ENCODE data around the gene NT5DC1. TPM values are rescaled to one million over a fixed set of nuclear protein-coding genes. Genes with fewer than 3 reads are reported as not detected.

The NT5DC1 gene
- total RNA-seq, 1 donor from 2014 or later = 49.7 TPM

- ATAC-seq = no peak
- Histone ChIP-seq H3K27me3 (no peaks in the 10 kb centered on the region), H3K27ac (no peak overlapping the region), H3K4me3 (no peak overlapping the region), H3K4me1 (peaks cover 24% of the 10 kb centered on the region), H3K9me3 (no peaks in the 10 kb centered on the region), H3K36me3 (no peaks in the 10 kb centered on the region)
- TF ChIP-seq, protein P1, sequence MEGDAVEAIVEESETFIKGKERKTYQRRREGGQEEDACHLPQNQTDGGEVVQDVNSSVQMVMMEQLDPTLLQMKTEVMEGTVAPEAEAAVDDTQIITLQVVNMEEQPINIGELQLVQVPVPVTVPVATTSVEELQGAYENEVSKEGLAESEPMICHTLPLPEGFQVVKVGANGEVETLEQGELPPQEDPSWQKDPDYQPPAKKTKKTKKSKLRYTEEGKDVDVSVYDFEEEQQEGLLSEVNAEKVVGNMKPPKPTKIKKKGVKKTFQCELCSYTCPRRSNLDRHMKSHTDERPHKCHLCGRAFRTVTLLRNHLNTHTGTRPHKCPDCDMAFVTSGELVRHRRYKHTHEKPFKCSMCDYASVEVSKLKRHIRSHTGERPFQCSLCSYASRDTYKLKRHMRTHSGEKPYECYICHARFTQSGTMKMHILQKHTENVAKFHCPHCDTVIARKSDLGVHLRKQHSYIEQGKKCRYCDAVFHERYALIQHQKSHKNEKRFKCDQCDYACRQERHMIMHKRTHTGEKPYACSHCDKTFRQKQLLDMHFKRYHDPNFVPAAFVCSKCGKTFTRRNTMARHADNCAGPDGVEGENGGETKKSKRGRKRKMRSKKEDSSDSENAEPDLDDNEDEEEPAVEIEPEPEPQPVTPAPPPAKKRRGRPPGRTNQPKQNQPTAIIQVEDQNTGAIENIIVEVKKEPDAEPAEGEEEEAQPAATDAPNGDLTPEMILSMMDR (IDR thresholded peaks at IDR 0.05) = no peak
- no peak for DNase-seq
- intact Hi-C loops (cut with DNase I) = no loop called here
Measured at GRCh38 chr6:116256694-116257093, 156.0 kb downstream of the NT5DC1 start.

- intact Hi-C loops (cut with DNase I) = no loop called here
- DNase-seq (no peak), ATAC-seq (no peak)
- no peaks in the 10 kb centered on the region for H3K36me3 ChIP-seq
- peaks cover 11% of the 10 kb centered on the region for H3K4me1 ChIP-seq
- no peaks in the 10 kb centered on the region for H3K9me3 ChIP-seq
- no peaks in the 10 kb centered on the region for H3K27me3 ChIP-seq
- no peak overlapping the region for H3K4me3 ChIP-seq
- no peak overlapping the region for H3K27ac ChIP-seq
- TF ChIP-seq, protein P1 (IDR thresholded peaks at IDR 0.05) = no peak
Measured at GRCh38 chr6:116258520-116258919, 157.9 kb downstream of the NT5DC1 start.

GRCh38 chr6:116263353-116263752 lies 162.7 kb downstream of the NT5DC1 start:
- Histone ChIP-seq H3K27ac (no peak overlapping the region), H3K36me3 (no peaks in the 10 kb centered on the region), H3K27me3 (no peaks in the 10 kb centered on the region), H3K9me3 (no peaks in the 10 kb centered on the region), H3K4me3 (no peak overlapping the region), H3K4me1 (no peaks in the 10 kb centered on the region)
- intact Hi-C loops (cut with DNase I) = no loop called here
- no peak for ATAC-seq
- TF ChIP-seq, protein P1 (IDR thresholded peaks at IDR 0.05) = no peak
- DNase-seq = no peak

DNA sequence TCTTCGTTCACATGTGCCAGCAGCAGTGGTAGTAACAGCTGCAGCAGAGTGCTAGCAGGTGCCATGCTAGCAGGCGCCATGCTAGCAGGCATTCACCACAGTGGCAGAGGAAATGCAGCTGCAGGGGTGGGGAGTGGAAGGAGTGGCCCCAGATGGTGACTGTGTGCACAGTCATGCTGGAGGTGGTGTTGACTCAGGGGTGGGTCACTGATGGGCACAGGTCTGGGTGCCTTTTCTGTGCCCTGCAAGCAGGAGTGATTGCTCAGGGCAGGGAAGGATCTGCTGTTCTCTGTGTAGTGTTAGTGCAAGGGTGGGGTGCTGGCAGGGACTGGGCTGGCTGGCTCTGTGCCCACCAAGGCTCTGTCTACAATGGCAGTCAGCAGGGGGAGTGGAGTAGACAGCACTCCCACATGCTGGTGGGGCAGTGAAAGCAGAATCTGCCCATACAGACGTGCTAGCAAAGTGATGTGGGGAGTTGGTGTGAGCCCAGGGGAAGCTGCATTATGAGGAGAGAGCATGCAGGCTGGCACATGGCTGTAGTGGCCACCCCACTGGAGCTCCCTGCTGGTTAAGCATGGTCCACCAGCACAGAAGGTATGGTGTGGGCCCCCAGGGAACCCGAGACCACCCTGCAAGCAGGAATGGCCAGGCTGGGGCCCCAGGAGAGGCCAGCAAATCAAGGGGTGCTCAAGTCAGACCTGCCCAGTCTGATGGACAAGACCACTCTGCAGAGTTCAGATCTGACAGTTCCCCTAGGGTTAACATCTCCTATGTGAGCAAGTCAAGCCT lies 164.6 kb downstream of the NT5DC1 start:
- DNase-seq = no peak
- Histone ChIP-seq H3K4me3 (no peak overlapping the region), H3K36me3 (no peaks in the 10 kb centered on the region), H3K27ac (no peak overlapping the region), H3K4me1 (no peaks in the 10 kb centered on the region), H3K27me3 (no peaks in the 10 kb centered on the region), H3K9me3 (no peaks in the 10 kb centered on the region)
- intact Hi-C loops (cut with DNase I) = no loop called here
- TF ChIP-seq, protein P1 (IDR thresholded peaks at IDR 0.05) = no peak
- peak; percentile 39 for ATAC-seq

DNA sequence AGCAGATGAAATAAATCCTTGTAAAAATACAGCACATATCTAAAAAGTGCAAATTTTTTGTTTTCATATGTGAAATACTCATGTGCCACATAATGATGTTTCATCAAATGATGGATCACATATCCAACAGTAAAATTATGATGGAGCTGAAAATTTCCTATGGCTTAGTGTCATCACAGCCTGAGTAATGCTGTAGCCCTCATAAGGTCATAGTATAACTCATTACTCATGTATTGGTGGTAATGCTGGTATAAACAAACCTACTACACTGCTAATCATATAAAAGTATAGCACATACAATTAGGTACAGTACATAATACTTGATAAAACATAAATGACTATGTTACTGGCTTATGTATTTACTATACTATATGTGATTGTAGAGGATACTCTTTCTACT lies 166.2 kb downstream of the NT5DC1 start:
- no peak overlapping the region for H3K27ac ChIP-seq
- no peak for DNase-seq
- intact Hi-C loops (cut with DNase I) = no loop called here
- no peaks in the 10 kb centered on the region for H3K27me3 ChIP-seq
- peaks cover 1% of the 10 kb centered on the region for H3K36me3 ChIP-seq
- no peaks in the 10 kb centered on the region for H3K9me3 ChIP-seq
- TF ChIP-seq, protein P1 (IDR thresholded peaks at IDR 0.05) = no peak
- no peak overlapping the region for H3K4me3 ChIP-seq
- no peaks in the 10 kb centered on the region for H3K4me1 ChIP-seq
- no peak for ATAC-seq

Data from upper lobe of right lung (tissue), 1 donor.